NCI-H82 treated with DMSO at 0.1 percent for 48 hours (cell line): ENCODE measurements around the gene GINS2.

ENCODE experiments used
- DNase-seq: peaks from one replicate; lab custom pipeline; 2025; ENCODE audit not compliant: unreplicated experiment; lab: John Stamatoyannopoulos, UW

GINS2 gene

GRCh38 chr16:85655216-85656129, 33.3 kb downstream of the GINS2 start:
- no peak for DNase-seq

- no peak for DNase-seq
Observed at GRCh38 chr16:85654251-85655095, 34.3 kb downstream of the GINS2 start.

- DNase-seq: no peak
Observed at GRCh38 chr16:85653290-85653891, 35.4 kb downstream of the GINS2 start.

GRCh38 chr16:85652431-85653221, 36.1 kb downstream of the GINS2 start:
- peak; percentile 92 for DNase-seq

DNA sequence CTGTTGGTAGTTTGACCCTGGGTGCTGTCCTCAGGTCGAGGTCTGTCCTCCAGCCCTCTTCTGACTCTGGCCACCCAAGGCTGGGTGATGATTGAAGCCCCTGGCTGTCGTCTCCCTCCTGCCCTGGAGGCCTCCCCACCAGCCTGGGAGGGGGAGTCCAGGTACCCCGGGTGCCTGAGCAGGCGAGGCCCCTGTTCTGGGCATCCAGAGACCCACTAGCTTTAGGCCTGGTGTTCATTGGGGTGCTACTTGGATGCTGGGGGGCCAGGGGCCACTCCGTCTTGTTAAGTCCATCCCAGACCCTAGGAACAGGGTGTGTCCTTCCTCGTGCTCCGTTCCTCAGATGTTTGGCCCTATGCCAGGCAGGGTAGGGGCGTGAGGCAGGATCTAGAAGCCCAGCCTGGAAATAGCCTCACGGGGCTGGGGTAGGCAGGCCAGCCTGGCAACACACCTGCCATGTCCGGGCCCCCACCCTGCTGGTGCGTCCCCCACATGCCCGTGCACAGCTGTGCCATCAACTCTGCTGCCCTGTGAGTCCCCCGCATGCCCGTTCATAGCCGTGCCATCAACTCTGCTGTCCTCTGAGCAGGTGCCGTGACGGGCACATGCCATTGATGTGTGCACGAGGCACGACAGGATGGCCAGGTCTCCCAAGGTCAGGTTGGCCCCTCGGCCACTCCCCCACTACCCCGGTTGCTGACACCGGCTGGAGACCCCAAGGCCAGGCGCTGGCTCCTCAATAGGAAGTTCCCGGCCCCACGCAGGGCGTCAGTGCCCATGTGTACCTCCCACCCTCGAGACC, 36.9 kb downstream of the GINS2 start:
- DNase-seq: peak; percentile 32

DNA sequence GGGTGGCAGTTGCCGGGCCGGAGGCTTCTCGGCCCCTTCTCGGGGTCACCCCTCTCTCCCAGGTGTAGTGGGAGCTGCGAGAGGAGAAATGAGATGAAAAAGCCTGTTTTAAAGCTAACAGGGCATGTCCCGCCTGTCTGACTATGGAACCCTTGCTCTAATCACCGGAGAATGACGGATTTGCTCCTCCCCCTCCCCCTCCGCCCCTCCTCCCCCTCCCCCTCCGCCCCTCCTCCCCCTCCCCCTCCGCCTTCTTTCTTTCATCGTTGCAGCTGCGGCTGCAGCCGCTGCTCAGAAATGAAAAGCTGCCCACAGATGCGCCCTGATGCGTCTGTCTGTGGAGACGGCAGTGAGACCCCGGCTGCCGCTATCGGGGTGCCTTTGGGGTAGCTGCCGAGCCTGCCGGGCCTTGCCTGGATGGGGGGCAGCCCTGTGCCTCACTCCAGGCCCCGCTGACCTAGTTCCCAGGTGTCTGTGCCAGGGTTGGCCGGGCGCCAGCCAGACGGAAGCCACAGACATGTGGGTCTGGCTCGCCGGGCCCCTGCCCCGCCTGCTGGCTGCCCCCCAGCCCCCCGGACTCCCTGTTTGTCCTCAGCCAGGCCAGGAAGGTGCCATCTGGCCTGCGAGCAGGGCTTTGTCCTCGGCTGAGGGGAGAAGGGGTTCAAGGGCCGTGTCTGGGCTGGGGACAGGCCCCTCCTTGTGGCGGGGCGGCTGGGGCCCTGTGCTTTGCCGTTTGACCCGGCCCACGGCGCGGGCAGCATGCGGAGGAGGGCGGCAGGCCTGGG, 37.7 kb downstream of the GINS2 start:
- peak; percentile 91 for DNase-seq

DNA sequence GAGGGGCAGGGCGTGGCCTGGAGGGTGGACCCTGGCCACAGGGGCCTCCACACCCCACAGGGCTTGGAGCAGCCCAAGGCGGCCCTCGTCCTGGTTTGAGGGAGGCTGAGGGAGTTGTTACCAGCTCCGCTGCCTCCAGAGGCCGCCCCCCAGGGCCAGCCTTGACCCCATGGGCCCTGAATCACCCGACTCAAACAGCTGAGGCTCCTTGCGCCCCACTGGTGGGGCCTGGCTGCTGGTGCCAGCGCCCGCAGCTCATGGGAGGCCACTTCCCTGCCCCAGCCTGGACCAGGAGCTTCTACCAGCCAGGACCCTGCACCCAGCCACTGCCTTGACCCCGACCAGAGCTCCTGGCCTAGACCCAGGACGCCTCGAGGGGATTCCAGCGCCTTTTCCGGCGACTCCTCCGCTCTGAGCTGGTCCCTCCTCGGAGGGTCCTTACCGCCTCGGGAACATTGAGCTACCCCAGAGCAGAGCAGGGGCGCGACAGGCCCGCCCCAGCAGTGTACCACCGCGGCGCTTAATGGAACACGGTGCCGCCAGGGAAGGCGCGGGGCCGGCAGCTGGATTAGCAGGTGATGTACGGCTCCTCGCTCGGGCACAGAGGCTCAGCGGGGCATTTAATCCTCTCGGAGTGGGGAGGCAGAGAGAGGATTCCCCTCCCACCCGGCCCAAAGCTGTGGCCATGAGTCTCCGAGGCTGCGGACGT, 38.5 kb downstream of the GINS2 start:
- DNase-seq: peak; percentile 91

GRCh38 chr16:85649411-85650134, 39.2 kb downstream of the GINS2 start:
- DNase-seq: no peak

- DNase-seq: no peak
Observed at GRCh38 chr16:85648805-85649204, 39.9 kb downstream of the GINS2 start.

- no peak for DNase-seq
Observed at GRCh38 chr16:85648070-85648714, 40.6 kb downstream of the GINS2 start.

DNA sequence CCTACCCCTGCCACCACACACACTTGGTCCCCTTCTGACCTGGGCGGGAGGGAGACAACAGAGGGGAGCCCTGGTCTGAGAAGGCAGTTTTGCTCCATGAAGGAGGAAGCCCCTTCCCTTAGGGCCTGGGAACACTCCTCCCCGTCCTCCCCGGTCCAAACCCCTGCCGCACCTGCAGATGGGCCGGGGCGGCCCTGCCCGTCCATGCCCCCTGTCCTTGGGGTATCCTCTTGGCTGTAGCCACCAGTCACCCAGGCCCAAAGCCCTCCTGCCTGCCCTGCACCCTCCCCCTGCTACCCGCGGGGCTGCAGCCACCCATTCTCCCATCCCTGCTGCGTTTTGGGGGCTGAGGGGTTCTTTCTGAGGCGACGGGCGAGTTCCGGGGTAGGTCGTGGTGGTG, 41.8 kb downstream of the GINS2 start:
- no peak for DNase-seq

DNA sequence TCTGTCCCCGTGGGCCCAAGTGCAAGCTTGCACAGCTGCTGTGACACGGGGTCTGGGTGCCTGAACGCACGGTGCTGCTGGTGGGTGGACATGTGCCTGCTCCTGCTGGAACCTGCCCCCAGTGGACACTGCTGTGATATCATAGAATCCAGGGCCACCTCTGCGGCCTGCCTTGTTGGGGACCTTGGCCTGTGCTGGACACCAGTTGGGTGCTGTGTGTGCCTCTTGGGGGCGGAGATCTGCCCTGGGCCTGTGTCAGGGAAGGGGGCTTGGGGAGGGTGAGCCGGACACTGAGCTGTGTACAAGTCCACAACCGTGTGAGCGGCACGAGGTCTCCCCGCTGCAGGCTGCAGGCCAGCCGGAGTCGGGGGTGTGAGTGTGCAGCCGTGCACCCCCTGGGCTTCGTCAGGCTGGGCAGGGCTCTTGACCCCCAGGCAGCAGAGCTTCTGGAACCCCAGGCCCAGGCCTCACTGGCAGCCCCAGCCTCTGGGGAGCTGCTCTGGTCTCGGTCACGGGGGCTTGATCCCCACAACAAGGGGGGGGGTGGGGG, 42.3 kb downstream of the GINS2 start:
- no peak for DNase-seq

- no peak for DNase-seq
Observed at GRCh38 chr16:85645021-85645589, 43.6 kb downstream of the GINS2 start.

- DNase-seq: no peak
Observed at GRCh38 chr16:85644093-85644712, 44.6 kb downstream of the GINS2 start.

DNA sequence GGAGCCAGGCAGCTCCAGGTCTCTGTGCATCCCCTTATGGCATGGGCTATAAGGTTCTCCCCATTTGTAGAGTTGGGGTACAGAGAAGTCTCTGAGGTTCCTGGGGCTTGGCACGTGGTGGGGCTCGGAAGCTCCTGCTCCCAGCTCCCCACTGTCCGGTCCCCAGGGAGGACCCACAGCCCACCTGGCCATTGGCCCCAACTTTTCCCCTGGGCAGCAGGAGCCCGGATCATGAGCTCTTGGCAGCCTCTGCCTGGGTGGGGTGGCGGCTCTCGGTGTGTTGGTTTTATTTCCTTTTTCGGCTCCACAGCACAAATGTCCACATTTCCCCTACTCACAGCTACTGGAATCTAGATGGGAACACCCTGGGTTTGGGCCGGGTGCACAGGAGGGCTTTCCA, 45.1 kb downstream of the GINS2 start:
- DNase-seq: no peak

- DNase-seq: no peak
Observed at GRCh38 chr16:85642762-85643358, 45.9 kb downstream of the GINS2 start.
